GM21619 (cell line): ENCODE measurements around the gene BNIP3.

Experiments
- ATAC-seq: cut with Tn5 transposase; IDR thresholded peaks from one replicate; pipeline ENCODE4 v1.9.1; 2021; ENCODE audit not compliant: unreplicated experiment

Gene BNIP3

GRCh38 chr10:131978851-131979250 lies 2.9 kb downstream of the BNIP3 start:
- no peak for ATAC-seq

DNA sequence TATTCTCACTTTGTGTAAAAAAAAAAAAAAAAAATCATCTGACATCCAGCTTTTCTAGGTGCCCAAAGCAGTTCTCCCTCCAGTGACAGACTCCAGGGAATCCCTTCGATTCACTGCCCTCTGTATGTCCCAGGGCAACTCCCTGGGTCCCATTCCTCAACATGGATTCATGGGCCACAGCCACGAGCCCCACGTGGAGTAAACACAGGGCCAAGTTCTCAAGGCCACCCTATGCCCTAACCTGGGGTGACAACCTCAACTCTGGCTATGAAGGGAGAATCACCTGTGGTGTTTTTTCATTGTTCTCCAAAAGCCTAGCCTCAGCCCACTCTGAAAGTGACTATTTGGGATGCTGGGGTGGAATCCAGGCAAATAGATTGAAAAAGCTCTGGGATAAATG lies 3.4 kb downstream of the BNIP3 start:
- no peak for ATAC-seq

DNA sequence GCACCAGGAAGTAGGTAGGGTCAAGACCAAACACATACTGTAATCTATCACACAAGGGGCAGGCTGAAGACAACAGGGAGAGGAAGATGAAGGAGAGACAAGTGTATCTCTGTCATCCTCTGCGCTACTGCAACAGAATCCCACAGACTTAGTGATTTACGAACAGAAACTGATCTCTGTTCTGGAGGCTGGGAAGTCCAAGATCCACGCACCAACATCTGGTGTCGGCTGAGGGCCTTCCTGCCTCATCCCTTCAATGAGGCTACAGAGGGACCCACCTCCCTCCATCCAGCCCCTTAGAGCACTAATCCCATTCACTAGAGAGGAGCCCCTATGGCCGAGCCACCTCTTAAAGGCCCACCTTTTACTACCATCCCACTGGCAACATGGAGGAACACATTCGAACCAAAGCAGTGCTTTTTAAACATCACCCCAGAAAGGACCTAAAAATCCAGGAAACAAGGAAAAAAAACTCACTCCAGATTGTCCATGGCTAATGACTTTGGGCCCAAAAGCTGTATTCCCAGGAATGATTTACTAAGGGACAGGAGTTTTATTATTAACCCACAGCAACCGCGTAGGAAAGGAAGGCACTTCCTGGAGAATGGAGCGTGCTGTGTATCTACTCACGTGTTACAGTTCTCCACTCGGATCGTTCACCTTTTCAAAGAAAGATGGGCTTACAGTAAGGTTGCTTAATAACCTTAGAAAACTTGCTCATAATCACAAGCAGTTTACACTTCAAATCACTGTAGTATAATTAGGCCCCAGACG lies 4.2 kb downstream of the BNIP3 start:
- no peak for ATAC-seq

DNA sequence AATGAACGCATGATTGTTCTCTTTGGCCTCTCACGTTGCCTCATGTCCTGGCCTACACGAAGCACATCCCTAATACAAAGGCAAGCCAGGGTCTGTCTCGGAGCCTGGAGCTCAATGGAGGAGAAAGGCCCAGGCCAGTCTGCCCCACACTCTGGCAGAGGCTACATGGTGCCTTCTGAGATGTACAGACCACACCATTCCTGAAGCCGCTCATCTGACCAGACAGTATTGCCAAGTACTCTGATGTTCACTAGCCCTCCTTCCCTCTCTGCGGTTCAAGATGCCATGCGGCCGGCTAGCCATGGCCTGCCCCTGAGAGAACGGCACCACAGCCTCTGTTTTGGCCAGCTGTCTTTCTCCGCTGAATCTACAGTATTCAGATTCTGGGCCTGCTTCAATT lies 5.9 kb downstream of the BNIP3 start:
- ATAC-seq: no peak

DNA sequence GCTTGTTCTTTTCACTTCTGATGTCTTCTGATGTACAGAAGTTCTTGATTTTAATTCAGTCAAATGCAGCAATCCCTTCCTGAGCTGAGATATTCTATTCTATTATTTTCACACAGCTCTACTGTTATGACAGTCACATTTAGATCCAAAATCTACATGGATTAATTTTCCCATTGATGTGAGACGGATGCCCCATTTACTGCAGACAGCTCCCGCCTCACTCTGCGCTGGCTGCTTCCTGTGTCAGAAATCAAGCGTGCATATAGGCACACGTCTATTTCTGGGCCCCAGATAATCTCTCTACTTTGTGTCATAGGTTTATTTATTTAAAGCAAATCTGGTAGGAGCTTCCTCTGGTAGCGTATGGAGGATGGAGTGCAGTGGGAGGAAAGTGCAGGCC lies 6.7 kb downstream of the BNIP3 start:
- ATAC-seq: no peak

GRCh38 chr10:131974034-131974817 lies 7.5 kb downstream of the BNIP3 start:
- ATAC-seq: no peak

DNA sequence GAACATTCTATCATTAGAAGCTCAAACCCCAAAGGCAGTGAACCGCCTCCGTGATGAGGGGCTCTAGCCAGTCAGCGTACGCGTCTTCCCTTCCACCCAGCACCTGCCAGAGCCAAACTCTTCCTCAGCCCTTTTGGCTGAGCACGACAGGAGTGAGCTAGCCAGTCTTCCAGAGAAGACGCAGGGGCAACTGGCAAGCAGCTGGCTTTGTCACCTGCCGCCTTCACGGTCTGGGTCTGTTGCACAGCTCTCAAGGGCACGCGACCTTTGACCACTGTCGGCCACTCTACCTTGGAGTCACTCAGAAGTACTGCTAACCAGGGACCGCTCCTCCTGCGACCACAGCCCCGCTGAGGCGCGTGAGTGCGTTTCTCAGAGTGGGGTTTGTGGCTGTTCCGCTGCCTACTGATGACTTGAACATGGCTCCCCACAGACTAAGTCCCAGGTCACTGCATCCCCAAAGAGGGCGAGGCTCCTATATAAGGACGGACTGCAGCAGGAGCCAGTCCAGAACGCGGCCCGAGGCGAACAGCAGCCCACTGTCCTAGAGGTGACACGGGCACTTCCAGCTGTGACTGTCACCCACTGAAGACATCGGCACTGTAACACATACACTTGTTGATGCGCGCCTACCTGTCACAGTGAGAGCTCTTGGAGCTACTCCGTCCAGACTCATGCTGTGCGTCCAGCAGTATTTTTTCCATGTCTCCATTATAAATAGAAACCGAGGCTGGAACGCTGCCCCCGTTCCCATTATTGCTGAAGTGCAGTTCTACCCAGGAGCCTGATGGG lies 8.4 kb downstream of the BNIP3 start:
- ATAC-seq: no peak

GRCh38 chr10:131972474-131973071 lies 9.2 kb downstream of the BNIP3 start:
- ATAC-seq: no peak

DNA sequence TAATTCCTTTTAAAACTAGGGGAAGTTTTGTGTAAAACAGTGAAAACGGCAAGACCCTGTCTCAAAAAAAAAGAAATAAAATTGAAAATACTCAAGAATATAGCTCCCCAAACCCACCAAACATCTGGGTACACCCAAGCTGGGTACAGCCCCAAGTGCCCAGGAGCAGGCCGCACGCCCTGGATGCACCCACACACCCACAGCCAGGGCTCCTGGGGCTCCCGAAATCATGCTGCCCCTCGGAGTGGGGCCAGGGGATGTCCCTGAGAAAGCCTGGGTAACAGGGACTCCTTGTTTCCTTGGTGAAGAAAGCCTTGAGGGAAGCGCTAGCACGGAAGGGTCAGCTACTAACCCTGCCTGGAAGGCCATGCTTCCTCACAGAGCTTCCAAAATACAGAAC lies 10.1 kb downstream of the BNIP3 start:
- no peak for ATAC-seq

DNA sequence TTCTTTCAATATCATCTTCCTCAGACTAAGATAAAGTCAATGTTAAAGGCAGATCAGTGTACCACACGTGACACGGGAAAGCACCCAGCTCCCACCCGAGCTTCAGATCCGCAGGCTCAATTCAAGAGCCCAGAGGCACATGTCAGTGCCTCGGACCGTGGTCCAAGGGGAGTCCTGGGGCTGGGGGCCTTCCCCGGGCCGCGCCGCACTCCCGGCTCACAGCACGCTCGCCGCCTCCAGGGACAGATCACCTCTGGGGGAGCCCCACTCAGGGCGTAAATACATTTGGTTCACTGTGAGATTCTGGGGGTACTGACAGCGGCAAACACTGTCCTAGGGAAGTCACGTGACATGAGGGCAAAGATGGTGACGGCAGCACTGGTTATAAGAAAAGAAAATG lies 10.8 kb downstream of the BNIP3 start:
- ATAC-seq: no peak

DNA sequence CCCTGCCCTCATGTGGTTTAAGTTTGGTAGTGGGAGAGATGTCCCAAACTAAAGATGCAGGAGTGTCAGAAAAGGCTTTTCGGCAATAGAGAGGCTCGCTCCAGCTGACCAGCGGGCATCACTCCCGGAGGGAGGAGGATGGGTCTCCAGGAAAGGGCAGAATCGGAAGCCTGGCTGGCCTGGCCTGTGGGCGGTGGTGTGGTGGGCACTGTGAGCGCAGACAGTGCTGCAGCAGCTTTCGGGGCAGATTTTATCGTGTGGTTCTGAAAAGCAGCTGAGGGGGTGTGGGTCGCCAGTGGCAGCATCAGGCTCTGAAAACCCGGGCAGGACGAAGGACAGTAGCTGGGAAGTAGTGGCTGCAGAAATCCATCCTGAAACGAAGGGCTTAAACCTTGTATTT lies 12.8 kb downstream of the BNIP3 start:
- ATAC-seq: no peak

DNA sequence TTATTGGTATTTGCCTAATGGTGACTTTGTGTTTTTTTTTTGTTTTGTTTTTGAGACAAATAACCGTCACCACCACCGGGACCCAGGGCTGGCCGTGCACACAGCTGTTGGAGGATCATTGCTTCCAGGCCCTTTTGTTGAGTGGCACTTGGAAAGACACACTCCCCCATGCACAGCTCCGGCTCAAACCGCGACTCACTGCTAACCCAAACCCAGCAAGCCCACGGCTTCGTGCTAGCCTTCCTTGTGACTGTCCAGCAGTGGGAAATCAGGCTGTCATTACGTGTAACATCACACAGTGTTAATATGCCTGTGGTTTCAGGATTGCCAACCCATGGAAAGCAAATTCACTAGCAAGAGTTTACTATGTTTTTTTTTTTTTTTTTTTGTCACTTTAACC lies 17.4 kb downstream of the BNIP3 start:
- ATAC-seq: no peak

DNA sequence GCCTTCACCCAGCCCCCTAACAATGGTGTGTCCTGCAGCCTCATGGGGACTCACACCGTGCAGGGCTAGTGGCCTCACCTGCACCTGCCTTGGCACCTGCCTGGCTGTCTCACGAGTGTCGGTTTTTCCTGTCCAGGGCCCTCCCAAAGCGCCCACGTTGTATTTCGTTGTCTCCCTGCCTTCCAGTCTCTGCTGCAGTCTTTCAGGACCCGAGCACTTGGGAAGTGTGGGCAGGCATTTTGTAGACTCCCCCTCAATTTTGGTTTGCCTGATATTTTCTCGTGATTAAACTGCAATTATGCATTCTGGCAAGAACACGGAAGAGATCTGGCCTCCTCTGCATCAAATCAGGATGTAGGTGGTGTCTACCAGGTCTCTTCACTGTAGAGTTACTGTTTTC lies 17.9 kb downstream of the BNIP3 start:
- ATAC-seq: no peak

- no peak for ATAC-seq
Measured at GRCh38 chr10:131963350-131963749, 18.4 kb downstream of the BNIP3 start.

GRCh38 chr10:131961777-131962662 lies 19.7 kb downstream of the BNIP3 start:
- ATAC-seq: no peak

GRCh38 chr10:131961047-131961776 lies 20.5 kb downstream of the BNIP3 start:
- no peak for ATAC-seq

DNA sequence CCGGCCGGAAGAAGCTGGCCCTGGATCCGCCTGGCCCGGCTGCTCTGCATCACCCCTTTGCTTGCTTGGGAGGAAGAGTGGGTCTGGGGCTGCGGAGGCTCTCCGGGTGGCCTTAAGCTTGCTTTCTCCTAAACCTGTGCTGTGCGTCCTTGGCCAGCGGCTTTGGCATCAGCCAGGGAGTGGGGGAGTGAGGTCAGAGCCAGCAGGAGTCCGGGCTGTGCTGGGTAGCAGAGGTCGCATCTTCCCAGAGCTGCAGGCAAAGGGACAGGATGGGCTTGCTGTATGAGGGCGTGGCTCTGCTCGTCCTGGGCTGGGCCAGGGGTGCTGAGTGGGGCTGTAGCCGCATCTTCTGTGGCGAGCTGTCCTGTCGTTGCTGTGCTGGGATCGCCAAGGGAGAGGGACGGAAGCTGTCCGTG lies 21.1 kb downstream of the BNIP3 start:
- no peak for ATAC-seq

- no peak for ATAC-seq
Measured at GRCh38 chr10:131959841-131960240, 21.9 kb downstream of the BNIP3 start.

GRCh38 chr10:131955591-131956340 lies 26.0 kb downstream of the BNIP3 start:
- ATAC-seq: no peak
